Upper lobe of right lung (tissue), 1 donor: ENCODE measurements around the gene UQCC2. TPM values are rescaled to one million over a fixed set of nuclear protein-coding genes. Genes with fewer than 3 reads are reported as not detected.

Experiments used
- ATAC-seq: fragments of 200-7000 bp; cut with Tn5 transposase; one replicate; pipeline ENCODE4 v1.9.1; 2020; ENCODE audit warnings: mild to moderate bottlenecking, moderate library complexity
- DNase-seq: peaks from one replicate; pipeline ENCODE4 v3.0.0-alpha.2; 2020
- H3K27ac ChIP-seq: fragments of 200-600 bp; one replicate; pipeline ENCODE4 v1.8.0; 2022
- H3K27me3 ChIP-seq: fragments of 200-600 bp; one replicate; pipeline ENCODE4 v1.8.0; 2022; ENCODE audit warnings: mild to moderate bottlenecking
- H3K36me3 ChIP-seq: fragments of 200-600 bp; one replicate; pipeline ENCODE4 v1.8.0; 2022
- H3K4me1 ChIP-seq: fragments of 200-600 bp; one replicate; pipeline ENCODE4 v1.8.0; 2022
- H3K4me3 ChIP-seq: fragments of 200-600 bp; one replicate; pipeline ENCODE4 v1.8.0; 2022; ENCODE audit warnings: mild to moderate bottlenecking
- H3K9me3 ChIP-seq: fragments of 200-600 bp; one replicate; pipeline ENCODE4 v1.8.0; 2022
- intact Hi-C: fragments of 100-400 bp; cut with DNase I; formaldehyde crosslinking; loops from one replicate; pipeline ENCODE4 v1.11.0; 2022
- total RNA-seq: library from RNA; stranded (reverse); fragmentation: NEBNext Ultra II Directional; extraction: Animal tissue kit (Norgen Biotek cat#: 25700); gene quantifications from one replicate; pipeline ENCODE4 v1.2.1, GENCODE V29; 2021
- TF ChIP-seq, protein P1 (sequence below): fragments of 200-600 bp; IDR thresholded peaks from one replicate; pipeline ENCODE4 v1.8.0; 2022; ENCODE audit warnings: antibody characterized with exemption
- donor health status: DM: no; HTN: yes; CAD: no; lungs with severe emphysema.

Gene UQCC2
- total RNA-seq, 1 donor from 2014 or later: 40.6 TPM

DNA sequence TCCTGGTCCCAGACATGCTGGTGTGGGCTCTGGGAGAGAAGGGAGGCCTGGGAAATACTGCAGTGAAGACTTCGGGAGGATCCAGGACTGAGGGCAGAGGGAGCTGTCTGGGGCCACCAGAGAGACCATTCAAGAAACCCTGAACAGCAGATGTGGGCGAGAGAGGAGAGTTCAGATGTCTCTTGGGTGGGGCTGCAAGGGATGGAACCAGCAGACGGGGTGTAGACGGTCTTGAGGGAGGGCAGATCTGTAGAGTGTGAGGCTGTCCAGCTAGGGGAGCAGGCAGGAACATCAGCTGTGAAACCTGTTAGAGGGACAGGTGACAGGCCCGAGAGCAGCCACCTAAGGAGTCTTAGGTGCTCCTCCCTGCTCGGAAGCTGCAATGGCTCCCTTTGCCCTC is 51.5 kb downstream of the UQCC2 start:
- Histone ChIP-seq H3K9me3 (no peaks in the 10 kb centered on the region), H3K27ac (no peak overlapping the region), H3K4me3 (no peak overlapping the region), H3K27me3 (no peaks in the 10 kb centered on the region), H3K4me1 (no peaks in the 10 kb centered on the region), H3K36me3 (peaks cover 52% of the 10 kb centered on the region)
- no peak for ATAC-seq
- DNase-seq: no peak
- TF ChIP-seq, protein P1, sequence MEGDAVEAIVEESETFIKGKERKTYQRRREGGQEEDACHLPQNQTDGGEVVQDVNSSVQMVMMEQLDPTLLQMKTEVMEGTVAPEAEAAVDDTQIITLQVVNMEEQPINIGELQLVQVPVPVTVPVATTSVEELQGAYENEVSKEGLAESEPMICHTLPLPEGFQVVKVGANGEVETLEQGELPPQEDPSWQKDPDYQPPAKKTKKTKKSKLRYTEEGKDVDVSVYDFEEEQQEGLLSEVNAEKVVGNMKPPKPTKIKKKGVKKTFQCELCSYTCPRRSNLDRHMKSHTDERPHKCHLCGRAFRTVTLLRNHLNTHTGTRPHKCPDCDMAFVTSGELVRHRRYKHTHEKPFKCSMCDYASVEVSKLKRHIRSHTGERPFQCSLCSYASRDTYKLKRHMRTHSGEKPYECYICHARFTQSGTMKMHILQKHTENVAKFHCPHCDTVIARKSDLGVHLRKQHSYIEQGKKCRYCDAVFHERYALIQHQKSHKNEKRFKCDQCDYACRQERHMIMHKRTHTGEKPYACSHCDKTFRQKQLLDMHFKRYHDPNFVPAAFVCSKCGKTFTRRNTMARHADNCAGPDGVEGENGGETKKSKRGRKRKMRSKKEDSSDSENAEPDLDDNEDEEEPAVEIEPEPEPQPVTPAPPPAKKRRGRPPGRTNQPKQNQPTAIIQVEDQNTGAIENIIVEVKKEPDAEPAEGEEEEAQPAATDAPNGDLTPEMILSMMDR: no peak
- intact Hi-C loops: no loop called here

GRCh38 chr6:33658982-33659689 is 52.4 kb downstream of the UQCC2 start:
- DNase-seq (no peak), ATAC-seq (no peak)
- H3K9me3 ChIP-seq: no peaks in the 10 kb centered on the region
- no peaks in the 10 kb centered on the region for H3K4me1 ChIP-seq
- H3K27ac ChIP-seq: no peak overlapping the region
- TF ChIP-seq, protein P1: no peak
- H3K27me3 ChIP-seq: no peaks in the 10 kb centered on the region
- peaks cover 44% of the 10 kb centered on the region for H3K36me3 ChIP-seq
- intact Hi-C loops: no loop called here
- no peak overlapping the region for H3K4me3 ChIP-seq

DNA sequence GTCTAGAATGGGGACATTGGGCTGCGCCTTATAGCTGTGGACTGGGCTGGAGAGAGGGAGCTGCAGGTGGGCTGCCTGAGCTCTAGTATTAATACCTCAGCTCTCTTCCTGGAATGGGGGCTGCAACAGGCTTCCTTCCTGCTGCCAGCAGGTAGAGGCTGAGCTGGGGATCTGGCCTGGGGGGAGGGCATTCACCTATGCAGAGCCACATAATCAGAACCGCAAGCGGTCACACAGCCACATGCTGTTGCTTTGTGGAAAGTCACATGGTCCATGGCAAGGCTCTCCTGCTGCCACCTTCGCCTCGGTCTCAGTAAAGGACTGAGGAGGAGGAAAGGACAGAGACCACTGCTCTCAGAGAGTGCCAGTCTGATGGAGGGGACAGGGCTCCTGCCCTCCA is 54.7 kb downstream of the UQCC2 start:
- H3K27me3 ChIP-seq: no peaks in the 10 kb centered on the region
- H3K4me3 ChIP-seq: no peak overlapping the region
- intact Hi-C loops: no loop called here
- DNase-seq (no peak), ATAC-seq (no peak)
- no peaks in the 10 kb centered on the region for H3K9me3 ChIP-seq
- TF ChIP-seq, protein P1: no peak
- H3K36me3 ChIP-seq: peaks cover 34% of the 10 kb centered on the region
- H3K27ac ChIP-seq: no peak overlapping the region
- H3K4me1 ChIP-seq: no peaks in the 10 kb centered on the region

DNA sequence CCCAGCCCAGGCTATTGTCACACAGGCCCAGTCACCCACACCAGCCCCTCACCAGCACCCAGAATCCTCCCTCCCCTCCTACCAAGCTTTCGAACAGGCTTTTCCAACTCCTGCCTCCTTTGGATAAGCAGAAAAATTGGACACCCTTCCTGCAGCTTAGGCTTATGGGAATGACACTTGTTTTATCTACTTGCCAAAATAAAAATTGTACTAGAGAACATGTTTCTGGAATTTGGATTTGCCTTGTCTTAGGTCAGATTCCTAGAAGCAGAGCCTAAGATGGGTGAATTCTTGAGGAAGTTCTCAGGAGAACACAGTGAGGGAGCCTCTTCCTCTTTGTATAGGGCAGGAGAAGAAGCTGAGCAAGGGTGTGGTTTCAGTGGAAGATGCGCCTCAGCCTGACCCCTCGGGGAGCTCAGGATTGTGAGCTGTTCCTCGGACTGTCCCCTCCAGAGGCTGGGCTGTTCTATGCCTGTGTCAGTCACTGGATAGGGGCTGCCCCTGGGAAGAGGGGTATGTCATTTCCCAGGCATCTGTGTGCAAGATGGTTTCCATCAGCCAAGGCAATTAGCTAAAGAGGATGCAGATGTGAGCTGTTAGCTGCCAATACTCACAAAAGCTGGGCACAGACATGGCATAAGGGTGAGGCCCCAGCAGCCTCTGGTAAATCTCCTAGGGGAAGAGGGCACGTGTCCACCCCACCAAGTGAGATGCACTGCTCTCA is 56.5 kb downstream of the UQCC2 start:
- Histone ChIP-seq H3K4me1 (no peaks in the 10 kb centered on the region), H3K9me3 (no peaks in the 10 kb centered on the region), H3K27ac (no peak overlapping the region), H3K27me3 (no peaks in the 10 kb centered on the region), H3K4me3 (no peak overlapping the region), H3K36me3 (peaks cover 34% of the 10 kb centered on the region)
- TF ChIP-seq, protein P1: no peak
- ATAC-seq: no peak
- DNase-seq: no peak
- intact Hi-C loops: no loop called here

- H3K4me3 ChIP-seq: no peak overlapping the region
- H3K27ac ChIP-seq: no peak overlapping the region
- H3K9me3 ChIP-seq: no peaks in the 10 kb centered on the region
- TF ChIP-seq, protein P1: no peak
- intact Hi-C loops: no loop called here
- peaks cover 35% of the 10 kb centered on the region for H3K36me3 ChIP-seq
- no peaks in the 10 kb centered on the region for H3K27me3 ChIP-seq
- DNase-seq (no peak), ATAC-seq (no peak)
- no peaks in the 10 kb centered on the region for H3K4me1 ChIP-seq
Measured at GRCh38 chr6:33652002-33652401, 59.5 kb downstream of the UQCC2 start.
